ENCODE results near the gene CDK2.

- TF ChIP-seq CTCF (IDR thresholded peaks at IDR 0.05), result no peak
- no peak for TF ChIP-seq EZH2 (IDR thresholded peaks at IDR 0.05)
Measured at GRCh38 chr12:55983232-55983842, 16.7 kb downstream of the CDK2 start.
